GM21390 (cell line): ENCODE results near the gene TPRA1.
A peak's percentile ranks its signal among the peaks of the same experiment; 100 is the strongest.

Experiments
- ATAC-seq: cut with Tn5 transposase; IDR thresholded peaks from one replicate; pipeline ENCODE4 v1.9.1; 2021; ENCODE audit not compliant: unreplicated experiment

TPRA1 gene

DNA sequence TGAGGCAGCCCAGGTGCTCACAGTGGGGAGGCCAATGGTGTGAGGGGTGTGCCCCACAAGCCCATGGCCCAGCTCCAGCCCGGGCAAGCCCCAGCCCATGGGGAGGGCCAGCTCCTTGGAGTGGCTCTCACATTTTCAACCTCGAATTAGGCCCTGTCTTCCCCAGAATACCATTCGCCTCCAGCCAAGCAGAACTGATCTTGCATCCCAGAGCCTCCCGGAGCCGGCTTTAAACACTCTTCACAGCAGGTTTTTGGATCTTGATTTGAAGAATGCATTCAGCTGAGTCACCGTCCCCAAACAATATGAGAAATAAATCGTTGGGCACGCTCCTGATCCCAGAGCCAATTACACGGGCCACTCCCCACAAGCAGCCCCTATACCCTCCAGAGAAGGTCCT is 23.7 kb downstream of the TPRA1 start:
- ATAC-seq: no peak

GRCh38 chr3:127565711-127566110 is 24.8 kb downstream of the TPRA1 start:
- ATAC-seq: no peak

DNA sequence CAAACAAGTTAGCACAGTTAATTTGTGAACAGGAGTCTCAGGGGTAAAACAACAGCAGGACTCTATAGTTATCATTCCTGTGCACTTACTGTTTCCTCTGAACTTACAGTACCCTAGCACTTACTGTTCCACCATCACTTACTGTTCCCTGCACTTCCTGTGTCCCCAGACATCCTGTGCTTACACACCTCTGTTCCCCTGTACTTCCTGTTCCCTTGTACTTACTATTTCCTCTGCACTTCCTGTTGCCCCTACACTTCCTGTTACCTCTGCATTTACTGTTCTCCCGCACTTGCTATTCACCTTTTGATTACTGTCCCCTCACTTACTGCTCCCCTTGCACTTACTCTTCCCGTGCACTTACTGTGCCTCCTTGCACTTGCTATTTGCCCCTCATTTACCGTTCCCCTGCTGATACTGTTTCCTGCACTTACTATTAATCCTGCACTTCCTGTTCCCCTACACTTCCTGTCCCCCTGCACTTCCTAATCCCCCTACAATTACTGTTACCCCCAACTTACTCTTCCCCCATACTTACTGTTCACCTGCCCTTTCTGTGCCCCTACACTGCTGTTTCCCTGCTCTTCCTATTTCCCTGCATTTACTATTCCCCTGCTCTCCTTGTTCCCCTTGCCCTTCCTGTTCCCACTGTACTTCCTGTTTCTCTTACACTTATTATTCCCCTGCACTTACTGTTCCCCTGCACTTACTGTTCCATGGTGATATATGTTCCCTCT is 30.3 kb downstream of the TPRA1 start:
- ATAC-seq: no peak

DNA sequence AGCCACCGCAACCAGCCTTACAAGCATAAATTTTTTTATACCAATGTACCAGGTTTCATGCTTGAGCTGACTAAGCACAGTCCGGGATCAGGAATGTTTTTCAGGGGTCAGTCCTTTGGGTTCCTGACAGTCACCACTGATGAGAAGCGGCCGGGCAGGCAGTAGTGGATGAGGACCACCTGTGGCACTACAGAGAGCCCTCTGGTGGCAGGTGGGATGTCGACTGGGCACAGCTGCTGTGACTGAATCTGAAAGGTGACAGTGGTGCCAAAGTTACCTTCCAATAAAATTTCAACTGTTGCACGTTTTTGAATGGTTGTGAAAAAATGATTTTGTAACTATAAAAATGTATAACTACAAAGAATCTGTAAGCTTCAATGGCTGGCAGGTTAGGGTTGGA is 34.0 kb downstream of the TPRA1 start:
- ATAC-seq: no peak

GRCh38 chr3:127555108-127555507 is 35.4 kb downstream of the TPRA1 start:
- no peak for ATAC-seq

GRCh38 chr3:127552038-127552437 is 38.5 kb downstream of the TPRA1 start:
- ATAC-seq: no peak

- no peak for ATAC-seq
Measured at GRCh38 chr3:127551178-127551577, 39.4 kb downstream of the TPRA1 start.

DNA sequence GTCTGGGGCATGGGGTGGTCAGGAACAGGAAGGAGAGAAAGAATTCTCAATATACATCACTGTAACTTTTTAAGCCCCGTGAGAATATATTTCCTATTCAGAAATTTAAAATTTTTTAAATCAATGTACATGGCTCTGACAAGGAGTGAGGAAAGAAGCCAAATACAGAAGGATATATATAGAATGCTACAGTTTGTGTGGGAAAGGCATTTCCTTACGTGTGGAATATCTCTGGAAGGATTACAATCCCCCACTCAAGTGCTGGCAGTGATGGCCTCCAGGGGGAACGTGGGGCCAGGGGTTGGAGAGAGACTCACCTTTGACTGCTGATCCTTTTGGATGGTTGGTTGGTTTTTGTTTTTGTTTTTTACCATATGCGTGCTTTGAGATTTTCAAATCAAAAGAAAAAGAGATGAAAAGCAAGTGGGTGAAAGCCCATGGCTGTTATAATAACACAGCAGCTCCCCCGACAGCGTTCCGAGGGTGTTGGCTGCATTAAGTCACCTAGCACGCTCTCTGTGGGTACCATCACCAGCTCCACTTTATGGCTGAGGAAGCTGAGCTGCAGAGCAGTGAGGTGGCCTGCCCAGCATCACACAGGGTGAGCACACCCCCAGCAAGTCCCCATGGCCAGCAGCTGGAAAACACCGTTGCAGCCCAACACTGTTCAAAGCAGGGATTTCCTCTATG is 39.9 kb downstream of the TPRA1 start:
- ATAC-seq: no peak

DNA sequence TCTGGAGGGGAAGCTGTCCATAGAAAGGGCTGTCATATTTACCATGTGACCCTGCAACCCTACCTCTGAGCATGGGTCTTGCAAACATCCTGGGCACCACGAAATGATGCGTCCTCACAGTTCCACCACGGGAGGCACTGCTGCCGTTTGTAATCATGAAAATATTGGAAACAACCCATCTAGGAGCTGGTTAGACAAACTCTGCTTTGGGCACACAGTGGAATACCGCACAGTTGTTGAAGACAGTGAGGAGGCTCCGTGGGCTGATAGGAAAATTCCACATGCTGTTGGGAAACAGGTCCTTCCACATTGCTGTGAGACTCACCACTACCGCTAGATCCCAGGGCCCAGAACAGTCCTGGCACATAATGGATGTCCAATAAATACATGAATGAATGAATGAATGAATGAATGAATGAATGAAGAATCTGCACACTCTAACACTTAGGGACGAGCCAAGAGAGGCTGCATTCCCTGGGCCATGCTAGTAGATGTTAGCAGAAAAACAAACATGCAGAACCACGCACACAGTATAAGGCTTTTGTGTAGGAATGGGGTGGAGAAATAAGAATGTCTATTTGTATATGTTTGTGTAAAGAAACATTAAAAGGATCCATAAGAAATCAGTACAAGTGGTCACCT is 40.6 kb downstream of the TPRA1 start:
- no peak for ATAC-seq

- peak; percentile 69 for ATAC-seq
Measured at GRCh38 chr3:127547761-127548605, 42.5 kb downstream of the TPRA1 start.

DNA sequence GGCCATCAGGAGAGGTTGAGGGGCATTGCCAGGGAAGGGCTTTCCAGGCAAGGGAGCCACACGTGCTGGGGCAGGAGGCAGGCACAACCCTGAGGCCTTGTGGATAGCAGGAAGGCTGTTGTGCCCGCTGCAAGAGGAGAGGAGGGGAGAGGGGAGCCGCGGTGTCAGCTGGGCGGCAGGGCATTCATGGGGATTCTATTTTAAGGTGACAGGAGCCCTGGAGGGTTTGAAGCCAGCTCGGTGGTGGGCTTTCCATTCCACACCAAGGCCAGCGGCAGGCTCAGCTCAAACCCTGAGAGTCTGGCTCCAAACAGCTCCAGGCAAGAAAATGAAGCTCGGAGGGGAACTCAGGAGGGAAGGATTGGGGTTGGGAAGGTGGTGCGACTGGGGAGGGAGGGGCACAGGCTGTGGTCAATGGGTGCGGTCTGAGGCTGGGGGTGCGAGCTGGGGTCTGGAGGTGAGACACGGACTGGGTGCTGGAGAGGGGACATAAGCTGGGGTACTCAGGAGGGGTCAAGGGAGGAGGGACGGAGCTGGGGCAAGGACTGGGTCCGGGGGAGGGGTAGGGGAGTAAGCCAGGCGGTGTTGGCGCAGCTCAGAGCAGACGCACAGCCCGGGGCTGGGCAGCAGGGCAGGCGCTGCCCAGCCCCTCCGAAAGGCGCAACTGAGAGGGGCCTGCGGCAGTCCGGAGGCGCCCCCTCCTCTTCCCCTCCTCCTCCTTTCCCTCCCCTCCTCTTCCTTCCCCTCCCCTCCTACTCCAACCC is 43.4 kb downstream of the TPRA1 start:
- no peak for ATAC-seq

DNA sequence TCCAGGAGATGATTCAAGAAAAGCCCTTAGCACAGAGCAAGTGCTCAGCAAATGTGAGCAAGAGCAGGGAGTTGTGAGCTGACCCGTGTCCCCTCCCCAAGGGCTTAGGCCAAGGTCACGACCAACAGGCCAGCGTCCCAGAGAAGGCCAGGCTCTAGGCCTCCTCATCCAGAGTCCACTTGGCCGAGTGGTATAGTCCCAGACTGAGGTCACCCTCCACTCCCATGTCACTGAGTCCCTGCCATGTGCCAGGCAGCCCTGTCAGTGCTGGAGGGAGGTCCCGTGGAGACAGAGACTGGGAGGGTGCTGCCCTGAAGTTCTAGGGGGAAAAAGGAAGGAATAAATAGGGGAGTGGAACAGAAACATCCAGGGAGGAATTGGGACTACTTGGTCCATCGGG is 44.0 kb downstream of the TPRA1 start:
- ATAC-seq: no peak

DNA sequence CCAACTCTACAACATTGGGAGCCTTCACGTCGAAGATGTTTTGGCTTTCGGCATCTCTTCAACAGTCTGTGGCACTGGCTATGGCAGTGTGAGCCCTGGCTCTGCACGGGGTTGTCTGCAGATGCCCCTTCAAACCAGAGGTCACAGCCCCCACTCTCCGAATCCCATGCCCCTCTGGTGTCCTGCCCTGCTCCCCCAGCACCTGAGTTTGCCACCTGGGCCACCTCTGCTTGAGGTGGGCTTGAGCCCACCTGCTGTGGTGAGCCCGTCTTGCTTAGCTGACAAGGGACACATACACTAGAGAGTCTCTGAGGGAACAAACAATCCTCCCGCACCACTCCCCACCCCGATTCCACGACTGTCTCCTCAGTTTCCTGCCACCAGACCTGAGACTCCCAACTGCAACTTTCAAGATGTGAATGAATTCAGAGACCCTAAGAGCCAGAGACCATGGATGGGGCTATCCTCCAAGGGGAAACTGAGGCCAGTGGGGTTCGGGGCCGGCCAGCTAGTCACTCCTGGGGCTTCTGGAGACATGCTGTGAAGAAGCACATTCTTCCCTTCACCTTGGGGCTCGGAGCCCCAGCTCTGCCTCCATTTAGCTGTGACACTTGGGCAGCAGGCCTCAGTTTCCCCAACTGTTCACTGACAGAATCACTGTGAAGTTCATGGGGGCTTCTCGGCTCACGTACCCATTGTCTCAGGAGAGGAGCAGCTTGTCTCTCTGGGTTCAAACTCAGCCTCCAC is 44.6 kb downstream of the TPRA1 start:
- no peak for ATAC-seq

GRCh38 chr3:127545216-127545615 is 45.3 kb downstream of the TPRA1 start:
- ATAC-seq: no peak

- no peak for ATAC-seq
Measured at GRCh38 chr3:127544803-127545201, 45.7 kb downstream of the TPRA1 start.

- peak; percentile 72 for ATAC-seq
Measured at GRCh38 chr3:127544192-127544802, 46.2 kb downstream of the TPRA1 start.

GRCh38 chr3:127543441-127543840 is 47.1 kb downstream of the TPRA1 start:
- ATAC-seq: no peak

- no peak for ATAC-seq
Measured at GRCh38 chr3:127542441-127542952, 48.0 kb downstream of the TPRA1 start.

DNA sequence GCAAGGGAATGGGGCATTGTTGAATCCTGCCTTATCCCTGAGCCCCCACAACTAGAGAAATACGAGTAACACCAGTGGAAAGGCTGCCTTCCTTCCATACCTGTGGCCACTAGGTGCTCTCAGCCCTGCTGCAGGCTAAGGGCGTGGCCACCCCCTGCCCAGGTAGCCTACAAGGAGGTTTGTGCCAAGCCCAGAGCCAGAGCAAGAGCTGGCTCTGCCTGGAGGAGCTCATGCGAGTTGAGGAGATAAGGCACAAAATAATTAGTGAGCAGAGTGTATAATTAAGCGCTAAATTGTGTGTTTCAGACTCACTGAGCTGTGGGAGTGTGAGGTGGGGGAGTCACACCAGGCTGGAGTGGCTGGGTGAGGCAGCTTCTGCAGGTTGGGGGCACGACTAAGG is 49.2 kb downstream of the TPRA1 start:
- no peak for ATAC-seq
